GM12875 (cell line): ENCODE measurements around the gene ARL4D.

Experiments
- H3K4me3 ChIP-seq: one replicate; pipeline ENCODE4 v1.5.1; 2011; ENCODE audit warnings: low read depth, low read length, control low read depth
- CTCF ChIP-seq: IDR thresholded peaks from 2 replicates; pipeline ENCODE4 v1.5.1; 2011; ENCODE audit warnings: low read depth, mild to moderate bottlenecking, control low read depth, inconsistent platforms, low read length, moderate library complexity, borderline replicate concordance; ENCODE audit not compliant: insufficient read depth

The ARL4D gene

GRCh38 chr17:43409131-43409530 is 10.3 kb downstream of the ARL4D start:
- no peak for TF ChIP-seq CTCF
- H3K4me3 ChIP-seq, result no peak overlapping the region

GRCh38 chr17:43410557-43411368 is 12.0 kb downstream of the ARL4D start:
- TF ChIP-seq CTCF, result no peak

GRCh38 chr17:43411369-43411677 is 12.5 kb downstream of the ARL4D start:
- H3K4me3 ChIP-seq, result no peak overlapping the region
- TF ChIP-seq CTCF, result no peak

More at GRCh38 chr17:43410557-43411368, 12.0 kb downstream of the ARL4D start:
- H3K4me3 ChIP-seq, result no peak overlapping the region

GRCh38 chr17:43411749-43412148 is 13.0 kb downstream of the ARL4D start:
- no peak for TF ChIP-seq CTCF
- no peak overlapping the region for H3K4me3 ChIP-seq

GRCh38 chr17:43412166-43412565 is 13.4 kb downstream of the ARL4D start:
- H3K4me3 ChIP-seq, result no peak overlapping the region
- TF ChIP-seq CTCF, result no peak

- TF ChIP-seq CTCF, result no peak
- H3K4me3 ChIP-seq, result no peak overlapping the region
Observed at GRCh38 chr17:43416998-43417890, 18.5 kb downstream of the ARL4D start.
